Measurements from ENCODE around the gene ARSA.

The ARSA gene

GRCh38 chr22:50606165-50606945 is 21.6 kb downstream of the ARSA start:
- no peak for DNase-seq (ENCODE audit: low read depth, low spot score)
- no peak overlapping the region for H3K27ac ChIP-seq

GRCh38 chr22:50605613-50606074 is 22.3 kb downstream of the ARSA start:
- no peak overlapping the region for H3K27ac ChIP-seq
- no peak for DNase-seq (ENCODE audit: low read depth, low spot score)

- no peak overlapping the region for H3K27ac ChIP-seq
- DNase-seq (ENCODE audit: low read depth, low spot score) = no peak
Measured at GRCh38 chr22:50605002-50605612, 22.8 kb downstream of the ARSA start.

- DNase-seq (ENCODE audit: low read depth, low spot score) = no peak
- no peak overlapping the region for H3K27ac ChIP-seq
Measured at GRCh38 chr22:50604256-50605001, 23.5 kb downstream of the ARSA start.

DNA sequence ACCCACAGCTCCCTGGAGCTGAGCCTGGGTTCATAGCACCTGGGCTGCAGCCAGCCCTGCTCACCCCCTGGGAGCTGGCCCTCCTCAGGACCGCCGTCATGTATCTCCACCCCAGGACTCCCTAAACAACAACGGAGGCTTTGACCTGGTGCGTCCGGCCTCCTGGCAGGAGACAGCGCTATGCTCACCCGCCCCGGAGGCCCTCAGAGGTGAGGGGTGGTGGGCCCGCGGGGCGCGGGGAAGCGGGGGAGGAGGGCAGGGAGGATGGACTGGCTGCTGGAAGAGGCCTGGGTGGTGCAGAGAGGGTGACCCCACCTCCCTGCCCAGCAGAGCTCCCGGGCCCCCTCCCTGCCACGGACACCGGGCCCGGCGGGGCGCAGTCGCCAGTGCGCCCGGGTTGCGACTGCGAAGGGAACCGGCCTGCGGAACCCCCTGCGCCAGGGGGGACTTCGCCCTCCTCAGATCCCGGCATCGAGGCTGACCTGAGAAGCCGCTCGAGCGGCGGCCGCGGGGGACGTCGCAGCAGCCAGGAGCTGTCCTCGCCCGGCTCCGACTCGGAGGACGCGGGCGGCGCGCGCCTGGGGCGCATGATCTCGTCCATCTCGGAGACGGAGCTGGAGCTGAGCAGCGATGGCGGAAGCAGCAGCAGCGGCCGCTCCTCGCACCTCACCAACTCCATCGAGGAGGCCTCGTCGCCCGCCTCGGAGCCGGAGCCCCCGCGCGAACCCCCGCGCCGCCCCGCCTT is 24.3 kb downstream of the ARSA start:
- DNase-seq (ENCODE audit: low read depth, low spot score) = no peak

GRCh38 chr22:50602338-50602700 is 25.6 kb downstream of the ARSA start:
- H3K27ac ChIP-seq = no peak overlapping the region
- no peak for DNase-seq (ENCODE audit: low read depth, low spot score)

More for the DNA sequence above, 24.3 kb downstream of the ARSA start:
- no peak overlapping the region for H3K27ac ChIP-seq

DNA sequence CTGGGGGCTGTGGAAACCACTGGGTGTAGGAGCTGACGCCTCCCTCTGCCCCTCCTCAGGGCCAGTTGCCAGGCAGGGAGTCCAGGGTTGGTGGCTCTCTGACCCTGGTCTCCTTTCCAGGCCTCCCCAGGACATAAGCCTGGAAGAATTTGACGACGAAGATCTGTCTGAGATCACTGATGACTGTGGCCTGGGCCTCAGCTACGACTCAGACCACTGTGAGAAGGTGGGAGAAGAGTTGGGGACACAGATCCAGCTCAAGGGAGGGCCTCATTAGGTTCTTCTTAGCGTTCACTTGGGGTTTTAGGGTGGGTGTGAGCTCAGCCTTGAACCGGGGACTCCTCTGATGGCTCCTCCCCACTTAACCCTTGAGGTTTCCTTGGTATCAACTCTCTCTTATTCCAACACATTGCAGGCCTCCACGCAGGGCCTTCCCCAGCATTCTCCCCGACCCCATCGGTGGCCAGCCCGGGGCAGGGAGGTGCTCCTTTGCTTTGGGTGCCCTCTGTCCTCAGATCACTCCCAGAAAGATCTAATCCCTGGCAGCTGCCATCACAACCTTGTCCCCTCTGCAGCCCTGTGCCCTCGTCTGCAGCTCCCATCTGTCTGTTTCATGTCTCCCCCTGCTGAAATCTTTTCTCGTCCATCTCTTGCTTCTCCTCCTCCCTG is 26.1 kb downstream of the ARSA start:
- no peak overlapping the region for H3K27ac ChIP-seq
- DNase-seq (ENCODE audit: low read depth, low spot score) = no peak

GRCh38 chr22:50600967-50601668 is 26.8 kb downstream of the ARSA start:
- H3K27ac ChIP-seq = no peak overlapping the region
- no peak for DNase-seq (ENCODE audit: low read depth, low spot score)

- no peak within 1 kb of the TSS for H3K27ac ChIP-seq
- DNase-seq (ENCODE audit: low read depth, low spot score) = no peak
Measured at GRCh38 chr22:50600538-50600937, 27.4 kb downstream of the ARSA start, which contains the start of gene MAPK8IP2. Gene MAPK8IP2, plus strand, starts transcription at chr22:50600793. Its CDS starts 26 bp downstream, at chr22:50600819.

DNA sequence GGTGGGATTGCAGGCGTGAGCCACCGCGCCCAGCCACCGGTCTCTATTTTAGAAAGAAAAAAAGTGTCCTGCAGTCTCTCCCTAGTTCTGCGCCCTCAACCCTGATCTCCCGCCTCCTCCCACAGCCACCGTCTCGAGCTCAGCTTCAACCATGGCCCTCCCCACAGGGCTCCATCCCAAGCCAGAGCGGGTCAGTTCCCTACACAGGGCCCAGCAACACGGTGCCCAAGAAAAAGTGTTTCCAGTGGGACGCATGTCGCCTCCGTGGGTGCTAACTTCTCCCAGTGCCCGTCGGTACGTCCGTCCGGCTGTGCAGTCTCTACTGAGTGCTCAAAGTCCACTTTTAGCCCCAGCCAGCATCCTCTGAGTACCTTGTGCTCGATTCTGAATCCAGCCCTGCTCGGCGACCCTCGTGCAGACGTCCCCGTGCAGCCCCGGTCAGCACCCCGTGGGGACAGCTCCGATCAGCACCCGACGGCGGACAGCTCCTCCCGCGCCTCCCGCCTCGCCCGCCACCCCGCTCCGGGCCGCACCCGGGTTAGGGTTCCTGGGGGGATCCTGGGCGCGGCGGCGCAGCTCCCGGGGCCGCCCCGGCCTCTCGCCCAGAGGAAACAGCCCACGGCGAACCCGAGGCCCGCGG is 28.0 kb downstream of the ARSA start:
- no peak for DNase-seq (ENCODE audit: low read depth, low spot score)

DNA sequence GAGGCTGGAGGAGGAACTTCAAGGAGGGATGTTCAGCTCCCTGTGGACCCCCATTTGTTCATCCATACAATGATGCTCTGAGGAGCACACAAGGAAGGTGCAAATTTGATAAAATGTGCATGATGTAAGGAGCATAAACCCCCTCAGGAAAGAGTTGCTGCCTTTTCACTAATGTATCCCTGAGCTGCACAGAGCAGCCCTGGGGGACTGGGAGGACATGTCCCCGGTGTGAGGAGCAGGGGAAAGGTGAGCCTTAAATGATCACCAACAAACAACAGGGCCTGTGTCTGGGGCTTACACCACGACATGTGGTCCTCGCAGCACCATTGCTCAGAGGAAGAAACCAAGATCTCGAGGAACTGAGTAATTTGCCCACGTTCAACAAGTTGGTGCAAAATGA is 30.9 kb downstream of the ARSA start:
- DNase-seq (ENCODE audit: low read depth, low spot score) = no peak
- H3K27ac ChIP-seq = no peak overlapping the region

More for the DNA sequence above, 28.0 kb downstream of the ARSA start:
- H3K27ac ChIP-seq = no peak overlapping the region

DNA sequence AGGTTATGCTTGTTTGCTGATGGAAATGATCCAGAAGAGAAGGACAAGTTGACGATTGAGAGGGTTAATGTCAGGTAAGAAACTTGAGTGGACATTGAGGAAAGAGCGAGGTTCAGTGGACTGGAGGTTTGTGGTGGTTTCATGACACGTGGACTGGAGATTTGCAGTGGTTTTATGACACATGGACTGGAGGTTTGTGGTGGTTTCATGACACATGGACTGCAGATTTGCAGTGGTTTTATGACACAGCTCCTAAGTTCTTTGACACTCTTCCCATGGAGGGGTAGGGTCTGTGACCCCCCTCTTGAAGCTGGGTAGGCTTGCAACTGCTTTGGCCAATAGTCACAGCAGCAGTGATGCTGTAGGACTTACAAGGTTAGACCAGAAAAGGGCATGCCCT is 32.8 kb downstream of the ARSA start:
- DNase-seq (ENCODE audit: low read depth, low spot score) = no peak

GRCh38 chr22:50587407-50587806 is 40.5 kb downstream of the ARSA start:
- no peak for DNase-seq (ENCODE audit: low read depth, low spot score)
- no peak overlapping the region for H3K27ac ChIP-seq

More for the DNA sequence above, 32.8 kb downstream of the ARSA start:
- H3K27ac ChIP-seq = no peak overlapping the region

GRCh38 chr22:50586416-50586815 is 41.5 kb downstream of the ARSA start:
- no peak for DNase-seq (ENCODE audit: low read depth, low spot score)
- H3K27ac ChIP-seq = no peak overlapping the region

DNA sequence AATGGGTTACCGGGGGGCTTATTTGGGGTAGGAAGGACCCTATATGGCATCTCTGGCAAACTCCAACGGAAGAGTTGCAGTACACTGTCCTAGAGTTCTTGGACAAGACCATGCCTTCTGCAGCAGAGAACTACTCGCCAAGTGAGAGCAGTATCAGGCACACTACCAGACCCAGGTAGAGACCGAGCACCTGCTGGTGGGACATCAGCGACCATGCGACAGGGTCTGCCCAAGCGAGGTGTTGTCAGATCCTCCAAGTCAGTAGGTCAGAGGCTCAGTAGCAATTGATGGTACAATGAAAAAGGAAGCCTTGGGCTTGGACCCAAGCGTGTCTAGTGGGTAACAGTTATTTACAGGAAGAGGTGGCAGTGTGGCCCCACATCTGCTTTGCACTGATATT is 42.2 kb downstream of the ARSA start:
- H3K27ac ChIP-seq = no peak overlapping the region
- DNase-seq (ENCODE audit: low read depth, low spot score) = no peak

DNA sequence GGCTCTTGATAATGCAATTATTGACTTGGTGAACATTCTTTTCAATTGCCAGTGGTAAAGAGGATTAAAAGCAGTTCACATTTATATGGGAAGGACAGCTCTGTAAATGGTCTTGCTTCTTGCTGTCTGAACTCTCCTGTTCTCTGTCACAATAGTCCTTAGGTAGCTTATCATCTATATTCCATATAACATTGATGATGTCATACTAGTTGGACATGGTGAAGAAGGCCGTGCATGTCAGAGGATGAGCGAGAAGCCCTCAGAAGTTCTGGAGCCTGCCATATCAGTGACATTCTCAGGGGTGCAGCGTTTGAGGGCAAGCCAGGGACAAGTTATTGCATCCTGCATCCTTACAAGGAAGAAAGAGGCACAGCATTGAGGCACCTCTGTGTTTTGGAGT is 42.7 kb downstream of the ARSA start:
- H3K27ac ChIP-seq = no peak overlapping the region
- DNase-seq (ENCODE audit: low read depth, low spot score) = no peak

GRCh38 chr22:50584106-50585096 is 43.6 kb downstream of the ARSA start:
- DNase-seq (ENCODE audit: low read depth, low spot score) = no peak
- H3K27ac ChIP-seq = no peak overlapping the region
